ENCODE data around the gene PLD6. TPM values are rescaled to one million over a fixed set of nuclear protein-coding genes. Genes with fewer than 3 reads are reported as not detected.

Gene PLD6
- total RNA-seq, 1 experiment from 2014 or later = 4.2 TPM

DNA sequence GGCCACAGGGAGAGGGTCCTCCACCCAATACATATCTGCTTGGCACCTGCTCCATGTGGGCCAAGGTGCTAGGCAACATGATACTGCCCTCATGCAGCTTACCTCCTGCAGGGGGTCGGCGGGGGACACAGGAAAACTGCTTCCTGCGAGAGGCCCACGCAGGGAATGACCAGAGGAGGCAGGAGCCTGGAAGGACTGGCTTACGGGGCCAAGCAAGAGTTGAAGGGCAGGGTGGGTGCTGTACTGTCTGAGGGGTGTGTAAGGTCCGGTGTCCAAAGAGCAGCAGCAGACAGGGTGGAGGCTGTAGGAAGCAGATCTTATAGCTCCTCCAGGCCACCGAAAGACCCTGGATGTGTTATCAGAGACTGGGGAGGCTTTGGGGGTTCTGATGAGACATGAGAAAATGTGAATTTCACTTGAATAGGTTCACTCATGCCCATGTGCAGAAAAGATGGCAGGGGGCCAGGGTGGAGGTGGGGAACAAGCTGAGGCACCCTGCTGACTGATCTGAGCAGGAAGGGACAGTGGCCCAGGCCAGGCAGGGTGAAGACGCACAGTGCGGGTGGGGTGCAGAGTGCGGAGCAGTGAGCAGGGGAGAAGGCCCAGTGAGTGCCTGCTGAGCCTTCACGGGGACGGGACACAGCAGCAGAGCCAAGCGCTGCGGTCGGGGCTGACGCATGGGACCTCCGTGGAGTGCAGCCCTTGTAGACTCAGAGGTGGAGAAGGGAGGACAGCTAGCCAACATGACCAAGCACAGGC, 22.6 kb upstream of the PLD6 start:
- intact Hi-C loops (cut with micrococcal nuclease; ENCODE audit: unreplicated experiment) (no loop called here), in situ Hi-C loops (cut with HindIII; ENCODE audit: low pct_unique_long_range_greater_than_20kb, low sequenced_read_pairs) (no loop called here)
- H3K9me3 ChIP-seq (ENCODE audit: control insufficient read depth, insufficient read depth, low read depth, low read length) = no peaks in the 10 kb centered on the region
- no peaks in the 10 kb centered on the region for H3K4me1 ChIP-seq (ENCODE audit: control insufficient read depth, insufficient read depth, low read length)
- no peaks in the 10 kb centered on the region for H3K27me3 ChIP-seq (ENCODE audit: control insufficient read depth, insufficient read depth, low read length)
- ATAC-seq = no peak
- no TSS peak for BruUV-seq (replicated peaks)
- H3K36me3 ChIP-seq (ENCODE audit: control insufficient read depth, insufficient read depth, low read length) = peaks cover 15% of the 10 kb centered on the region
- ChIA-PET CTCF (no interaction called here), POLR2A (interaction anchor here (0.5 kb wide), 1 partner anchor 704 kb away, joined by 4 read pairs; no protein-coding TSS in a partner anchor)
- no peak for TF ChIP-seq TCF7L2 (IDR thresholded peaks at IDR 0.05; ENCODE audit: low read depth, low read length)
- no peak for TF ChIP-seq SIN3A (IDR thresholded peaks at IDR 0.05; ENCODE audit: borderline replicate concordance, insufficient read depth, low read depth, low read length)
- no peak for TF ChIP-seq REST (IDR thresholded peaks at IDR 0.05; ENCODE audit: insufficient read depth in 1 of 2, low read depth in 2 of 2, low read length in 1 of 2)
- TF ChIP-seq, protein P1, sequence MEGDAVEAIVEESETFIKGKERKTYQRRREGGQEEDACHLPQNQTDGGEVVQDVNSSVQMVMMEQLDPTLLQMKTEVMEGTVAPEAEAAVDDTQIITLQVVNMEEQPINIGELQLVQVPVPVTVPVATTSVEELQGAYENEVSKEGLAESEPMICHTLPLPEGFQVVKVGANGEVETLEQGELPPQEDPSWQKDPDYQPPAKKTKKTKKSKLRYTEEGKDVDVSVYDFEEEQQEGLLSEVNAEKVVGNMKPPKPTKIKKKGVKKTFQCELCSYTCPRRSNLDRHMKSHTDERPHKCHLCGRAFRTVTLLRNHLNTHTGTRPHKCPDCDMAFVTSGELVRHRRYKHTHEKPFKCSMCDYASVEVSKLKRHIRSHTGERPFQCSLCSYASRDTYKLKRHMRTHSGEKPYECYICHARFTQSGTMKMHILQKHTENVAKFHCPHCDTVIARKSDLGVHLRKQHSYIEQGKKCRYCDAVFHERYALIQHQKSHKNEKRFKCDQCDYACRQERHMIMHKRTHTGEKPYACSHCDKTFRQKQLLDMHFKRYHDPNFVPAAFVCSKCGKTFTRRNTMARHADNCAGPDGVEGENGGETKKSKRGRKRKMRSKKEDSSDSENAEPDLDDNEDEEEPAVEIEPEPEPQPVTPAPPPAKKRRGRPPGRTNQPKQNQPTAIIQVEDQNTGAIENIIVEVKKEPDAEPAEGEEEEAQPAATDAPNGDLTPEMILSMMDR (IDR thresholded peaks at IDR 0.05) = no peak
- no peak for TF ChIP-seq POLR2AphosphoS5 (IDR thresholded peaks at IDR 0.05; ENCODE audit: low read depth, low read length)
- no peak for DNase-seq (ENCODE audit: low read depth, low spot score)
- no peak overlapping the region for H3K4me3 ChIP-seq (ENCODE audit: low read depth in 2 of 2, low read length in 2 of 2)
- no peak overlapping the region for H3K27ac ChIP-seq (ENCODE audit: low read length)

DNA sequence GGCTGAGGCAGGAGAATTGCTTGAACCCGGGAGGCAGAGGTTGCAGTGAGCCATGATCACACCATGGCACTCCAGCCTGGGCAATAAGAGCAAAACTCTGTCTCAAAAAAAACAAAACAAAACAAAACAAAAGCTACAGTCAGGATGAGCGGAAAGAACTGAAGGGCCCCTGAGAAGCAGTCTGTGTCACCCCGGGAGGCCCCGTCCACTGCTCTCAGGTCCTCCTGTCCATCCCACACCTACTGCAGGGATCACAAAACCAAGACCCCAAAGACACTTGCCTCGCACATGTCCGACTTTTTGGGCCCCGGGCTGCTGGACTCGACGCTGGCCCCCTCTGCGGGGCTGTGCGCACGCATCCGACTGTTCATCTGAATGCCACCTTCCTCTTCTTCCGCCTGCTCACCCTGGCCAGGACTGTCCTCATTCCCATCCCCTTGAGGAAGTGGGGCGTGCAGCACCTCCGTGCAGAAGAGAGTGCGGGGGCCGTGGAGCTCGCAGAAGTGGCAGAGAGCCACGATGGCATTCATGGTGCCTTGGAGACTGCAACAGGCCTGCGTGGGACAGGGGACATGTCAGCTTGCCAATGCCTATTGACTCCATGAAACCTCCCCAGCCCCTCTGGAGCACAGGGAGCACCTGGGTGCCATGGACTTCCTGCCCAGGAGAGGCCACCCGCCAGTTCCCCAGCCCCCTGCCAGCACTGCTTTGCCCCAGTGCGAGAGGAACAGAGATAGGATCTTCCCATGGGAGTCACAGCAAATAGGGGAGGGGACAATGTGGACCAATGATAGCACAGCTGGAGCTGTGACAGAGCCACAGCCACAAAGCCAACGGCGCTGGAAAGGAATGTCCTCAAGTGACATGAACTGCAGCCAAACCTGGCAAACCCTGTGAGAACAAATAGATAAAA, 21.7 kb upstream of the PLD6 start:
- in situ Hi-C loops (cut with HindIII; ENCODE audit: low pct_unique_long_range_greater_than_20kb, low sequenced_read_pairs) (no loop called here), intact Hi-C loops (cut with micrococcal nuclease; ENCODE audit: unreplicated experiment) (no loop called here)
- CTCF ChIA-PET = no interaction called here
- peaks cover 15% of the 10 kb centered on the region for H3K36me3 ChIP-seq (ENCODE audit: control insufficient read depth, insufficient read depth, low read length)
- no peak overlapping the region for H3K4me3 ChIP-seq (ENCODE audit: low read depth in 2 of 2, low read length in 2 of 2)
- no peak for DNase-seq (ENCODE audit: low read depth, low spot score)
- TF ChIP-seq, protein P1 (IDR thresholded peaks at IDR 0.05) = no peak
- TF ChIP-seq POLR2AphosphoS5 (IDR thresholded peaks at IDR 0.05; ENCODE audit: low read depth, low read length) = no peak
- no peak for TF ChIP-seq TCF7L2 (IDR thresholded peaks at IDR 0.05; ENCODE audit: low read depth, low read length)
- no peaks in the 10 kb centered on the region for H3K4me1 ChIP-seq (ENCODE audit: control insufficient read depth, insufficient read depth, low read length)
- H3K27ac ChIP-seq (ENCODE audit: low read length) = no peak overlapping the region
- ATAC-seq = no peak
- no peaks in the 10 kb centered on the region for H3K9me3 ChIP-seq (ENCODE audit: control insufficient read depth, insufficient read depth, low read depth, low read length)
- BruUV-seq (replicated peaks) = no TSS peak
- no peaks in the 10 kb centered on the region for H3K27me3 ChIP-seq (ENCODE audit: control insufficient read depth, insufficient read depth, low read length)
- POLR2A ChIA-PET = no interaction called here
